ENCODE results near the gene CA6. TPM values are rescaled to one million over a fixed set of nuclear protein-coding genes. Genes with fewer than 3 reads are reported as not detected.

Gene CA6
- total RNA-seq, 1 donor from 2014 or later: not detected

- TF ChIP-seq CTCF (IDR thresholded peaks at IDR 0.05) (no peak), POLR2A (IDR thresholded peaks at IDR 0.05) (no peak), POLR2AphosphoS5 (IDR thresholded peaks at IDR 0.05; ENCODE audit: insufficient read depth in 1 of 2, low read depth in 1 of 2) (no peak)
- Histone ChIP-seq H3K27ac (no peak overlapping the region), H3K27me3 (no peaks in the 10 kb centered on the region), H3K4me1 (no peaks in the 10 kb centered on the region), H3K4me3 (no peak overlapping the region), H3K9me3 (no peaks in the 10 kb centered on the region), H3K36me3 (no peaks in the 10 kb centered on the region)
- intact Hi-C loops (cut with DNase I): no loop called here
- DNase-seq (ENCODE audit: extremely low spot score in 2 of 2): no peak
These were observed 4.6 kb downstream of the CA6 start for GRCh38 chr1:8950309-8950708.

GRCh38 chr1:8951231-8951630, 5.6 kb downstream of the CA6 start:
- Histone ChIP-seq H3K9me3 (no peaks in the 10 kb centered on the region), H3K4me1 (no peaks in the 10 kb centered on the region), H3K27me3 (no peaks in the 10 kb centered on the region), H3K4me3 (no peak overlapping the region), H3K36me3 (no peaks in the 10 kb centered on the region), H3K27ac (no peak overlapping the region)
- intact Hi-C loops (cut with DNase I): no loop called here
- no peak for DNase-seq (ENCODE audit: extremely low spot score in 2 of 2)
- TF ChIP-seq POLR2AphosphoS5 (IDR thresholded peaks at IDR 0.05; ENCODE audit: insufficient read depth in 1 of 2, low read depth in 1 of 2): no peak
- no peak for TF ChIP-seq CTCF (IDR thresholded peaks at IDR 0.05)
- no peak for TF ChIP-seq POLR2A (IDR thresholded peaks at IDR 0.05)

- Histone ChIP-seq H3K27me3 (no peaks in the 10 kb centered on the region), H3K27ac (no peak overlapping the region), H3K9me3 (no peaks in the 10 kb centered on the region), H3K36me3 (no peaks in the 10 kb centered on the region), H3K4me3 (no peak overlapping the region), H3K4me1 (no peaks in the 10 kb centered on the region)
- no peak for DNase-seq (ENCODE audit: extremely low spot score in 2 of 2)
- intact Hi-C loops (cut with DNase I): no loop called here
- no peak for TF ChIP-seq POLR2AphosphoS5 (IDR thresholded peaks at IDR 0.05; ENCODE audit: insufficient read depth in 1 of 2, low read depth in 1 of 2)
- TF ChIP-seq POLR2A (IDR thresholded peaks at IDR 0.05): no peak
- no peak for TF ChIP-seq CTCF (IDR thresholded peaks at IDR 0.05)
These were observed 9.7 kb downstream of the CA6 start for GRCh38 chr1:8955406-8955805.

- H3K27me3 ChIP-seq: no peaks in the 10 kb centered on the region
- no peaks in the 10 kb centered on the region for H3K9me3 ChIP-seq
- H3K4me1 ChIP-seq: no peaks in the 10 kb centered on the region
- H3K36me3 ChIP-seq: no peaks in the 10 kb centered on the region
- DNase-seq (ENCODE audit: extremely low spot score in 2 of 2): no peak
- intact Hi-C loops (cut with DNase I): no loop called here
- no peak overlapping the region for H3K4me3 ChIP-seq
- TF ChIP-seq CTCF (IDR thresholded peaks at IDR 0.05) (no peak), POLR2A (IDR thresholded peaks at IDR 0.05) (no peak), POLR2AphosphoS5 (IDR thresholded peaks at IDR 0.05; ENCODE audit: insufficient read depth in 1 of 2, low read depth in 1 of 2) (no peak)
- no peak overlapping the region for H3K27ac ChIP-seq
These were observed 11.0 kb downstream of the CA6 start for GRCh38 chr1:8956461-8957349.
